GM18499 (cell line): ENCODE data around the gene MXI1.
"Not testable (repeated sequence)": the region's sequence is repeated elsewhere in the genome, so short reads cannot be mapped to it uniquely, and the experiment has no call there.

Source experiments
- ATAC-seq: cut with Tn5 transposase; IDR thresholded peaks from one replicate; pipeline ENCODE4 v1.9.1; 2021; ENCODE audit warnings: moderate number of reproducible peaks; ENCODE audit not compliant: insufficient read depth, unreplicated experiment

MXI1 gene

GRCh38 chr10:110179220-110179619, 28.2 kb upstream of the MXI1 start:
- ATAC-seq = no peak

GRCh38 chr10:110181451-110181850, 26.0 kb upstream of the MXI1 start:
- ATAC-seq = no peak

GRCh38 chr10:110181911-110182310, 25.5 kb upstream of the MXI1 start:
- no peak for ATAC-seq

- ATAC-seq = no peak
Measured at GRCh38 chr10:110184398-110184797, 23.0 kb upstream of the MXI1 start.

GRCh38 chr10:110185646-110186182, 21.7 kb upstream of the MXI1 start:
- ATAC-seq = not testable (repeated sequence)

GRCh38 chr10:110190170-110190569, 17.2 kb upstream of the MXI1 start:
- no peak for ATAC-seq

- ATAC-seq = peak; percentile 55
Measured at GRCh38 chr10:110192552-110192951, 14.9 kb upstream of the MXI1 start.

- ATAC-seq = no peak
Measured at GRCh38 chr10:110200503-110200902, 6.9 kb upstream of the MXI1 start.

GRCh38 chr10:110201046-110201445, 6.4 kb upstream of the MXI1 start:
- ATAC-seq = not testable (repeated sequence)

GRCh38 chr10:110203500-110204455, 3.6 kb upstream of the MXI1 start:
- no peak for ATAC-seq

- ATAC-seq = no peak
Measured at GRCh38 chr10:110205051-110205675, 2.2 kb upstream of the MXI1 start.

GRCh38 chr10:110207805-110208613, 604 bp downstream of the MXI1 start:
- ATAC-seq = no peak

GRCh38 chr10:110208614-110209453, 1.4 kb downstream of the MXI1 start:
- ATAC-seq = no peak

GRCh38 chr10:110209454-110209925, 2.1 kb downstream of the MXI1 start:
- no peak for ATAC-seq

- ATAC-seq = no peak
Measured at GRCh38 chr10:110209926-110210673, 2.7 kb downstream of the MXI1 start.

GRCh38 chr10:110210674-110211464, 3.5 kb downstream of the MXI1 start:
- peak; percentile 55 for ATAC-seq

GRCh38 chr10:110211465-110211843, 4.0 kb downstream of the MXI1 start:
- ATAC-seq = no peak
